WTC11 (cell line): Measurements from ENCODE around the gene KRT36.

Source experiments
- CREM ChIP-seq: sonication (generic); formaldehyde crosslinking; IDR thresholded peaks from 2 replicates; pipeline ENCODE4 v1.8.1; 2022; ENCODE audit warnings: mild to moderate bottlenecking, missing genetic modification reagents, moderate library complexity
- ELF4 ChIP-seq: sonication (generic); formaldehyde crosslinking; IDR thresholded peaks from 2 replicates; pipeline ENCODE4 v1.8.1; 2022; ENCODE audit warnings: low read depth, mild to moderate bottlenecking, moderate library complexity, missing genetic modification reagents
- ESRRA ChIP-seq: sonication (generic); formaldehyde crosslinking; IDR thresholded peaks from 2 replicates; pipeline ENCODE4 v1.8.1; 2022; ENCODE audit warnings: mild to moderate bottlenecking, missing genetic modification reagents, borderline replicate concordance
- FOXJ3 ChIP-seq: sonication (generic); formaldehyde crosslinking; IDR thresholded peaks from 2 replicates; pipeline ENCODE4 v1.9.0; 2021; ENCODE audit warnings: missing genetic modification reagents, mild to moderate bottlenecking, borderline replicate concordance
- JUN ChIP-seq: sonication (generic); formaldehyde crosslinking; IDR thresholded peaks from 2 replicates; pipeline ENCODE4 v1.8.0; 2023; ENCODE audit warnings: mild to moderate bottlenecking, missing genetic modification reagents
- NFE2L1 ChIP-seq: sonication (generic); formaldehyde crosslinking; IDR thresholded peaks from 2 replicates; pipeline ENCODE4 v1.8.1; 2023; ENCODE audit warnings: missing genetic modification reagents
- SMAD3 ChIP-seq: sonication (generic); formaldehyde crosslinking; IDR thresholded peaks from 2 replicates; pipeline ENCODE4 v1.8.0; 2022; ENCODE audit warnings: missing genetic modification reagents, mild to moderate bottlenecking, borderline replicate concordance
- ZNF138 ChIP-seq: sonication (generic); formaldehyde crosslinking; conservative IDR thresholded peaks from 2 replicates; pipeline ENCODE4 v1.8.1; 2022; ENCODE audit warnings: mild to moderate bottlenecking, moderate library complexity, missing genetic modification reagents
- ZNF232 ChIP-seq: sonication (generic); formaldehyde crosslinking; IDR thresholded peaks from 2 replicates; pipeline ENCODE4 v1.8.0; 2022; ENCODE audit warnings: mild to moderate bottlenecking, missing genetic modification reagents
- TF ChIP-seq, protein P1 (sequence below): sonication (generic); formaldehyde crosslinking; IDR thresholded peaks from 2 replicates; pipeline ENCODE4 v1.8.0; 2022; ENCODE audit warnings: mild to moderate bottlenecking, missing genetic modification reagents
- TF ChIP-seq, protein P2 (sequence below): sonication (generic); formaldehyde crosslinking; IDR thresholded peaks from 2 replicates; pipeline ENCODE4 v1.8.0; 2022; ENCODE audit warnings: mild to moderate bottlenecking, missing genetic modification reagents
- TF ChIP-seq, protein P3 (sequence below): fragments of 200-600 bp; IDR thresholded peaks from 2 replicates; pipeline ENCODE4 v1.8.0; 2022; ENCODE audit warnings: antibody characterized with exemption
- TF ChIP-seq, protein P4 (sequence below): sonication (generic); formaldehyde crosslinking; IDR thresholded peaks from 2 replicates; pipeline ENCODE4 v1.8.1; 2022; ENCODE audit warnings: low read depth, missing genetic modification reagents, borderline replicate concordance

DNA sequence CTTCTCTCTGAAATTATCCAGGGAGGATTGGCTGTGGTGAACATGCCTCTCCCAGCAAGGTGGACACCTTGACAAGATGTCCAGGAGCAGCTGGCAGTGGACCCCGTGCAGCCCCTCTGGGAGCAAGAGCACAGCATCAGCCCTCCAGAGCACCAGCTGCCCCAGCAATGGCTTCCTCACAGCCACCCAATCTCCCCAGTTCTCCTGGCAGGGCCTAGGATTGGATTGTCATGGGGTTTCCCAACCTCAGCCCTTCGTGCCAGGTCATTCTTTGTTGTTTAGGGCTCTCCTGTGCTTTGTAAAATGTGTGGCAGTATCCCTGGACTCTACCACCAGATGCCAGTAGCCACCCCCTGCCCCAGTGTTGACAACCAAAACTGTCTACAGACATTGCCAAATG, 1.8 kb upstream of the KRT36 start:
- TF ChIP-seq, protein P1, sequence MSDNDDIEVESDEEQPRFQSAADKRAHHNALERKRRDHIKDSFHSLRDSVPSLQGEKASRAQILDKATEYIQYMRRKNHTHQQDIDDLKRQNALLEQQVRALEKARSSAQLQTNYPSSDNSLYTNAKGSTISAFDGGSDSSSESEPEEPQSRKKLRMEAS (CRISPR knock-in tag): no peak
- TF ChIP-seq ZNF232 (CRISPR knock-in tag) (no peak), CREM (CRISPR knock-in tag) (no peak), FOXJ3 (CRISPR knock-in tag) (no peak), ESRRA (CRISPR knock-in tag) (no peak), NFE2L1 (CRISPR knock-in tag) (no peak), ZNF138 (CRISPR knock-in tag) (no peak), JUN (CRISPR knock-in tag) (no peak), ELF4 (CRISPR knock-in tag) (no peak), SMAD3 (no peak)
- TF ChIP-seq, protein P2, sequence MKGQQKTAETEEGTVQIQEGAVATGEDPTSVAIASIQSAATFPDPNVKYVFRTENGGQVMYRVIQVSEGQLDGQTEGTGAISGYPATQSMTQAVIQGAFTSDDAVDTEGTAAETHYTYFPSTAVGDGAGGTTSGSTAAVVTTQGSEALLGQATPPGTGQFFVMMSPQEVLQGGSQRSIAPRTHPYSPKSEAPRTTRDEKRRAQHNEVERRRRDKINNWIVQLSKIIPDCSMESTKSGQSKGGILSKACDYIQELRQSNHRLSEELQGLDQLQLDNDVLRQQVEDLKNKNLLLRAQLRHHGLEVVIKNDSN (CRISPR knock-in tag): no peak
- TF ChIP-seq, protein P3, sequence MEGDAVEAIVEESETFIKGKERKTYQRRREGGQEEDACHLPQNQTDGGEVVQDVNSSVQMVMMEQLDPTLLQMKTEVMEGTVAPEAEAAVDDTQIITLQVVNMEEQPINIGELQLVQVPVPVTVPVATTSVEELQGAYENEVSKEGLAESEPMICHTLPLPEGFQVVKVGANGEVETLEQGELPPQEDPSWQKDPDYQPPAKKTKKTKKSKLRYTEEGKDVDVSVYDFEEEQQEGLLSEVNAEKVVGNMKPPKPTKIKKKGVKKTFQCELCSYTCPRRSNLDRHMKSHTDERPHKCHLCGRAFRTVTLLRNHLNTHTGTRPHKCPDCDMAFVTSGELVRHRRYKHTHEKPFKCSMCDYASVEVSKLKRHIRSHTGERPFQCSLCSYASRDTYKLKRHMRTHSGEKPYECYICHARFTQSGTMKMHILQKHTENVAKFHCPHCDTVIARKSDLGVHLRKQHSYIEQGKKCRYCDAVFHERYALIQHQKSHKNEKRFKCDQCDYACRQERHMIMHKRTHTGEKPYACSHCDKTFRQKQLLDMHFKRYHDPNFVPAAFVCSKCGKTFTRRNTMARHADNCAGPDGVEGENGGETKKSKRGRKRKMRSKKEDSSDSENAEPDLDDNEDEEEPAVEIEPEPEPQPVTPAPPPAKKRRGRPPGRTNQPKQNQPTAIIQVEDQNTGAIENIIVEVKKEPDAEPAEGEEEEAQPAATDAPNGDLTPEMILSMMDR: no peak
- TF ChIP-seq, protein P4, sequence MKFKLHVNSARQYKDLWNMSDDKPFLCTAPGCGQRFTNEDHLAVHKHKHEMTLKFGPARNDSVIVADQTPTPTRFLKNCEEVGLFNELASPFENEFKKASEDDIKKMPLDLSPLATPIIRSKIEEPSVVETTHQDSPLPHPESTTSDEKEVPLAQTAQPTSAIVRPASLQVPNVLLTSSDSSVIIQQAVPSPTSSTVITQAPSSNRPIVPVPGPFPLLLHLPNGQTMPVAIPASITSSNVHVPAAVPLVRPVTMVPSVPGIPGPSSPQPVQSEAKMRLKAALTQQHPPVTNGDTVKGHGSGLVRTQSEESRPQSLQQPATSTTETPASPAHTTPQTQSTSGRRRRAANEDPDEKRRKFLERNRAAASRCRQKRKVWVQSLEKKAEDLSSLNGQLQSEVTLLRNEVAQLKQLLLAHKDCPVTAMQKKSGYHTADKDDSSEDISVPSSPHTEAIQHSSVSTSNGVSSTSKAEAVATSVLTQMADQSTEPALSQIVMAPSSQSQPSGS: no peak
